GM18907 (cell line): ENCODE measurements around the gene FDPS.
"Not testable (repeated sequence)": the region's sequence is repeated elsewhere in the genome, so short reads cannot be mapped to it uniquely, and the experiment has no call there.

Experiments used
- ATAC-seq: cut with Tn5 transposase; IDR thresholded peaks from one replicate; pipeline ENCODE4 v1.9.1; 2021; ENCODE audit warnings: mild to moderate bottlenecking, moderate library complexity; ENCODE audit not compliant: unreplicated experiment

FDPS gene

GRCh38 chr1:155318082-155318481 is 9.4 kb downstream of the FDPS start:
- no peak for ATAC-seq

GRCh38 chr1:155319536-155319935 is 10.9 kb downstream of the FDPS start:
- no peak for ATAC-seq

GRCh38 chr1:155320252-155320651 is 11.6 kb downstream of the FDPS start:
- ATAC-seq: no peak

GRCh38 chr1:155320661-155321617 is 12.3 kb downstream of the FDPS start, which contains the start of gene RUSC1:
Gene RUSC1, plus strand, starts transcription at chr1:155320894. Its CDS starts 880 bp downstream, at chr1:155321774.
- peak; percentile 28 for ATAC-seq

- ATAC-seq: no peak
These were observed 13.2 kb downstream of the FDPS start for GRCh38 chr1:155321639-155322503.

- ATAC-seq: no peak
These were observed 13.9 kb downstream of the FDPS start for GRCh38 chr1:155322571-155322952.

- ATAC-seq: peak; percentile 51
These were observed 14.5 kb downstream of the FDPS start for GRCh38 chr1:155322953-155323728.

- ATAC-seq: peak; percentile 35
These were observed 15.0 kb downstream of the FDPS start for GRCh38 chr1:155323729-155324036.

- peak; percentile 57 for ATAC-seq
These were observed 15.5 kb downstream of the FDPS start for GRCh38 chr1:155324037-155324716.

GRCh38 chr1:155324717-155325602 is 16.3 kb downstream of the FDPS start:
- ATAC-seq: no peak

- no peak for ATAC-seq
These were observed 16.9 kb downstream of the FDPS start for GRCh38 chr1:155325603-155325893.

GRCh38 chr1:155326020-155326526 is 17.4 kb downstream of the FDPS start:
- no peak for ATAC-seq

GRCh38 chr1:155326631-155327037 is 18.0 kb downstream of the FDPS start:
- ATAC-seq: no peak

- no peak for ATAC-seq
These were observed 19.3 kb downstream of the FDPS start for GRCh38 chr1:155327981-155328380.

- not testable (repeated sequence) for ATAC-seq
These were observed 20.2 kb downstream of the FDPS start for GRCh38 chr1:155328856-155329255.

- ATAC-seq: no peak
These were observed 21.4 kb downstream of the FDPS start for GRCh38 chr1:155329980-155330598.

- no peak for ATAC-seq
These were observed 26.3 kb downstream of the FDPS start for GRCh38 chr1:155334962-155335361.

- ATAC-seq: no peak
These were observed 30.9 kb downstream of the FDPS start for GRCh38 chr1:155339515-155340097.

GRCh38 chr1:155342842-155343241 is 34.2 kb downstream of the FDPS start:
- ATAC-seq: no peak
